ENCODE data around the gene GPHN. TPM values are rescaled to one million over a fixed set of nuclear protein-coding genes. Genes with fewer than 3 reads are reported as not detected.
"Not testable (repeated sequence)": the region's sequence is repeated elsewhere in the genome, so short reads cannot be mapped to it uniquely, and the experiment has no call there.

GPHN gene
- total RNA-seq, 4 donors from 2014 or later, result 16.7 to 34.8 (median 27.0) TPM

- DNase-seq (ENCODE audit: low spot score in 2 of 2), result no peak
- Histone ChIP-seq H3K4me3 (no peak overlapping the region), H3K27me3 (no peaks in the 10 kb centered on the region), H3K36me3 (no peaks in the 10 kb centered on the region), H3K4me1 (no peaks in the 10 kb centered on the region), H3K27ac (no peak overlapping the region), H3K9me3 (no peaks in the 10 kb centered on the region)
- 60% methylated on average over 4 of the region's 4 CpGs for WGBS
- TF ChIP-seq POLR2AphosphoS5 (IDR thresholded peaks at IDR 0.05) (no peak), POLR2A (IDR thresholded peaks at IDR 0.05) (no peak), CTCF (IDR thresholded peaks at IDR 0.05) (no peak), EP300 (IDR thresholded peaks at IDR 0.05) (no peak)
These were observed 6.4 kb upstream of the GPHN start for GRCh38 chr14:66501592-66501991.

- not testable (repeated sequence) for DNase-seq (ENCODE audit: low spot score in 2 of 2); H3K27ac ChIP-seq; H3K27me3 ChIP-seq; H3K9me3 ChIP-seq; H3K4me3 ChIP-seq; H3K4me1 ChIP-seq; H3K36me3 ChIP-seq
- 87% methylated on average over 5 of the region's 5 CpGs for WGBS
These were observed 5.1 kb upstream of the GPHN start for GRCh38 chr14:66502836-66503235.

GRCh38 chr14:66503532-66503931 is 4.4 kb upstream of the GPHN start:
- Histone ChIP-seq H3K4me1 (peaks cover 8% of the 10 kb centered on the region), H3K4me3 (no peak overlapping the region), H3K36me3 (no peaks in the 10 kb centered on the region), H3K27me3 (no peaks in the 10 kb centered on the region), H3K27ac (no peak overlapping the region), H3K9me3 (no peaks in the 10 kb centered on the region)
- DNase-seq (ENCODE audit: low spot score in 2 of 2), result no peak
- WGBS, result 25% methylated on average over 1 of the region's 1 CpG
- TF ChIP-seq POLR2AphosphoS5 (IDR thresholded peaks at IDR 0.05) (no peak), CTCF (IDR thresholded peaks at IDR 0.05) (no peak), EP300 (IDR thresholded peaks at IDR 0.05) (no peak), POLR2A (IDR thresholded peaks at IDR 0.05) (no peak)

- no peaks in the 10 kb centered on the region for H3K27me3 ChIP-seq
- 1% methylated on average over 23 of the region's 23 CpGs for WGBS
- H3K36me3 ChIP-seq, result no peaks in the 10 kb centered on the region
- no peak for DNase-seq (ENCODE audit: low spot score in 2 of 2)
- peak overlapping the region; percentile 98 for H3K4me3 ChIP-seq
- H3K4me1 ChIP-seq, result peaks cover 20% of the 10 kb centered on the region
- no peak for TF ChIP-seq POLR2AphosphoS5 (IDR thresholded peaks at IDR 0.05)
- no peak for TF ChIP-seq CTCF (IDR thresholded peaks at IDR 0.05)
- TF ChIP-seq EP300 (IDR thresholded peaks at IDR 0.05), result no peak
- TF ChIP-seq POLR2A (IDR thresholded peaks at IDR 0.05), result no peak
- peak overlapping the region; percentile 95 for H3K27ac ChIP-seq
- H3K9me3 ChIP-seq, result no peaks in the 10 kb centered on the region
These were observed 696 bp upstream of the GPHN start for GRCh38 chr14:66507181-66507721.

GRCh38 chr14:66508547-66508845 is 549 bp downstream of the GPHN start:
- Histone ChIP-seq H3K27ac (peak overlapping the region; percentile 95), H3K4me3 (peak overlapping the region; percentile 98), H3K4me1 (peaks cover 20% of the 10 kb centered on the region), H3K27me3 (no peaks in the 10 kb centered on the region), H3K9me3 (no peaks in the 10 kb centered on the region), H3K36me3 (no peaks in the 10 kb centered on the region)
- TF ChIP-seq POLR2A (IDR thresholded peaks at IDR 0.05) (no peak), POLR2AphosphoS5 (IDR thresholded peaks at IDR 0.05) (no peak), EP300 (IDR thresholded peaks at IDR 0.05) (no peak), CTCF (IDR thresholded peaks at IDR 0.05) (no peak)
- DNase-seq (ENCODE audit: low spot score in 2 of 2), result no peak
- 4% methylated on average over 5 of the region's 19 CpGs for WGBS
